Mesenchymal stem cell (in vitro differentiated cells and primary cell): ENCODE measurements around the gene GNA12.

Experiments used
- DNase-seq: peaks from one replicate; pipeline ENCODE4 v3.0.0-alpha.2; 2013
- H2AFZ ChIP-seq: one replicate; pipeline ENCODE4 v1.6.1; 2013; ENCODE audit warnings: low read depth, mild to moderate bottlenecking, control low read depth, inconsistent platforms, low read length, moderate library complexity
- H2AK5ac ChIP-seq: 2 replicates; pipeline ENCODE4 v1.6.1; 2013; ENCODE audit warnings: low read length, moderate library complexity, mild to moderate bottlenecking, inconsistent platforms; ENCODE audit not compliant: severe bottlenecking
- H2BK120ac ChIP-seq: one replicate; pipeline ENCODE4 v1.6.1; 2013; ENCODE audit warnings: low read depth, mild to moderate bottlenecking, inconsistent platforms, low read length, moderate library complexity
- H2BK12ac ChIP-seq, 2 experiments: one replicate each; pipeline ENCODE4 v1.6.1; 2013; ENCODE audit warnings: inconsistent platforms in 2 of 2, low read length in 2 of 2, mild to moderate bottlenecking in 2 of 2, moderate library complexity in 2 of 2, control low read depth in 1 of 2
- H2BK15ac ChIP-seq: one replicate; pipeline ENCODE4 v1.6.1; 2013; ENCODE audit warnings: mild to moderate bottlenecking, low read depth, inconsistent platforms; ENCODE audit not compliant: poor library complexity, severe bottlenecking
- H2BK5ac ChIP-seq: 2 replicates; pipeline ENCODE4 v1.6.1; 2013; ENCODE audit warnings: low read depth, mild to moderate bottlenecking, low read length, control low read depth, inconsistent platforms; ENCODE audit not compliant: poor library complexity, severe bottlenecking
- H3K14ac ChIP-seq, 2 experiments: one replicate each; pipeline ENCODE4 v1.6.1; 2013; ENCODE audit warnings: inconsistent platforms in 2 of 2, low read length in 2 of 2, control low read depth in 1 of 2, mild to moderate bottlenecking in 1 of 2, moderate library complexity in 1 of 2
- H3K18ac ChIP-seq, 2 experiments: one replicate each; pipeline ENCODE4 v1.6.1; 2013; ENCODE audit warnings: inconsistent platforms in 2 of 2, low read length in 2 of 2, control low read depth in 1 of 2, low read depth in 1 of 2, mild to moderate bottlenecking in 1 of 2
- H3K23ac ChIP-seq, 2 experiments: one replicate each; pipeline ENCODE4 v1.6.1; 2013; ENCODE audit warnings: inconsistent platforms in 2 of 2, low read length in 2 of 2, mild to moderate bottlenecking in 2 of 2, moderate library complexity in 2 of 2, control low read depth in 1 of 2
- H3K27ac ChIP-seq: 2 replicates; pipeline ENCODE4 v1.5.1; 2013; ENCODE audit warnings: mild to moderate bottlenecking, moderate library complexity, low read length, control low read depth, inconsistent platforms; ENCODE audit not compliant: poor library complexity, severe bottlenecking
- H3K27me3 ChIP-seq, 2 experiments: 2 replicates each; pipeline versions ENCODE4 v1.6.1 to v1.7.0; 2013; ENCODE audit warnings: low read length in 2 of 2, mild to moderate bottlenecking in 2 of 2, moderate library complexity in 2 of 2, control low read depth in 1 of 2, inconsistent platforms in 1 of 2; ENCODE audit not compliant: control insufficient read depth in 1 of 2, insufficient read depth in 1 of 2
- H3K36me3 ChIP-seq, 2 experiments: 2 replicates each; pipeline versions ENCODE4 v1.6.1 to v1.7.0; 2013; ENCODE audit warnings: low read length in 2 of 2, control low read depth in 1 of 2, inconsistent platforms in 1 of 2, low read depth in 1 of 2, mild to moderate bottlenecking in 1 of 2; ENCODE audit not compliant: insufficient read depth in 2 of 2, control insufficient read depth in 1 of 2
- H3K4ac ChIP-seq, 2 experiments: one replicate each; pipeline ENCODE4 v1.6.1; 2013; ENCODE audit warnings: inconsistent platforms in 2 of 2, low read length in 2 of 2, mild to moderate bottlenecking in 2 of 2, moderate library complexity in 2 of 2, control low read depth in 1 of 2, low read depth in 1 of 2
- H3K4me1 ChIP-seq: 2 replicates; pipeline ENCODE4 v1.6.1; 2013; ENCODE audit warnings: low read depth, low read length, control low read depth; ENCODE audit not compliant: control insufficient read depth, insufficient read depth
- H3K4me2 ChIP-seq: 2 replicates; pipeline ENCODE4 v1.6.1; 2013; ENCODE audit warnings: low read length, mild to moderate bottlenecking, inconsistent platforms; ENCODE audit not compliant: poor library complexity, severe bottlenecking
- H3K4me3 ChIP-seq, 2 experiments: 2 replicates each; pipeline versions ENCODE4 v1.5.1 to v1.7.0; 2013; ENCODE audit warnings: low read length in 2 of 2, mild to moderate bottlenecking in 2 of 2, control low read depth in 1 of 2, low read depth in 1 of 2; ENCODE audit not compliant: insufficient read depth in 1 of 2
- H3K79me1 ChIP-seq: replicated peaks from 2 replicates; pipeline ENCODE4 v1.6.1; 2013; ENCODE audit warnings: mild to moderate bottlenecking, control low read depth, low read length, inconsistent platforms; ENCODE audit not compliant: poor library complexity, severe bottlenecking
- H3K9ac ChIP-seq: 2 replicates; pipeline ENCODE4 v1.7.0; 2013; ENCODE audit warnings: mild to moderate bottlenecking, low read length, moderate library complexity
- H3K9me3 ChIP-seq: 2 replicates; pipeline ENCODE4 v1.7.0; 2013; ENCODE audit warnings: mild to moderate bottlenecking, low read length; ENCODE audit not compliant: control insufficient read depth
- H4K8ac ChIP-seq: one replicate; pipeline ENCODE4 v1.6.1; 2013; ENCODE audit warnings: inconsistent platforms, mild to moderate bottlenecking, low read length, moderate library complexity
- H4K91ac ChIP-seq: one replicate; pipeline ENCODE4 v1.6.1; 2013; ENCODE audit warnings: mild to moderate bottlenecking, low read length, inconsistent platforms
- WGBS: methylation state at CpG from one replicate; pipeline ENCODE4 v1.1.7; 2013; ENCODE audit warnings: mixed read lengths; 5-methylcytosine and 5-hydroxymethylcytosine counted together

Gene GNA12

GRCh38 chr7:2791390-2791789 lies 52.7 kb downstream of the GNA12 start:
- Histone ChIP-seq H3K23ac (no peak overlapping the region), H2BK120ac (no peak overlapping the region), H3K4me2 (no peak overlapping the region), H2AFZ (no peak overlapping the region), H2BK5ac (no peak overlapping the region), H3K79me1 (peaks cover 33% of the 10 kb centered on the region), H3K27ac (no peak overlapping the region), H3K18ac (no peak overlapping the region), H3K4ac (no peak overlapping the region), H3K4me3 (no peak overlapping the region), H2BK15ac (no peak overlapping the region), H3K36me3 (peaks cover 55 to 69% of the 10 kb centered on the region in 2 experiments), H3K27me3 (no peaks in the 10 kb centered on the region), H2BK12ac (no peak overlapping the region), H3K9ac (no peak overlapping the region), H4K91ac (no peak overlapping the region), H3K4me1 (peaks cover 26% of the 10 kb centered on the region), H3K9me3 (no peaks in the 10 kb centered on the region), H3K14ac (no peak overlapping the region), H2AK5ac (no peak overlapping the region), H4K8ac (no peak overlapping the region)
- 95% methylated on average over 4 of the region's 5 CpGs for WGBS
- DNase-seq = no peak

DNA sequence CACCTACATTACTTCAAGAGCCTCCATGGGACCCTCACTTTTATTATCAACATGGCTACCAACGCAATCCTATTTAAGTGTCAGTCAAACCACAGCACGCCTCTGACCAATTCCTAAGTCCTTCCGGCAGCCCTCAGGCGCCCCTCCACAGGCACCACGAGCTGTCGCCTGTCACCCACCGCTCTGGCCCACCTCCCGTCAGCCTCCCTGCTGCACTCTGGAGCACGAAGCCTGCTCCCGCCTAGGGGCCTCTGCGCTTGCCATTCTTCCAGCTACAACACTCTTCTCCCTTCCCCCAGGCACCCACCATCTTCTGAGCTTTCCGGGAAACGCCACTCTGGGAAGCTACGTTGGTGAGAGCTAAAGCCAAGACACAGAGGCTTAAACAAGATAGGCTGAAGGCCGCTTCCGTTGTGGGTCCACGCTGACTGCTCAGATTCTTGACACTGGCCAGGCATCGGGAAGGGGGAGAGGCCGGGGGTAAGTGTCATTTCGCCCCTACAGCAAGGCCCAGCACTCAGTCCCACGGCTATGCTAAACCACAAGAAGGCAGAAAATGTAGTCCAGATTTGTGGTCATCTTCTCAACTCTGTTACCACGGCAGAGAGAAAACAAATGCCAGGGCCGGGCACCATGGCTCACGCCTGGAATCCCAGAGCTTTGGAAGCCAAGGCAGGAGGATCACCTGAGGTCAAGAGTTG lies 56.7 kb downstream of the GNA12 start:
- H3K4me1 ChIP-seq = peaks cover 31% of the 10 kb centered on the region
- H3K4me3 ChIP-seq = no peak overlapping the region
- H2AFZ ChIP-seq = no peak overlapping the region
- H2BK120ac ChIP-seq = no peak overlapping the region
- no peak overlapping the region for H3K4me2 ChIP-seq
- H3K14ac ChIP-seq = no peak overlapping the region
- WGBS = 96% methylated on average over 24 of the region's 24 CpGs
- peak overlapping the region; percentile 23 for H2AK5ac ChIP-seq
- peak overlapping the region in 1 of 2 experiments; percentile 1 for H3K18ac ChIP-seq
- H3K9ac ChIP-seq = no peak overlapping the region
- H2BK5ac ChIP-seq = no peak overlapping the region
- H4K8ac ChIP-seq = no peak overlapping the region
- H2BK15ac ChIP-seq = no peak overlapping the region
- no peak overlapping the region for H4K91ac ChIP-seq
- no peak overlapping the region for H3K23ac ChIP-seq
- H3K79me1 ChIP-seq = peaks cover 32% of the 10 kb centered on the region
- peak; percentile 54 for DNase-seq
- no peak overlapping the region for H2BK12ac ChIP-seq
- no peaks in the 10 kb centered on the region for H3K9me3 ChIP-seq
- no peaks in the 10 kb centered on the region for H3K27me3 ChIP-seq
- no peak overlapping the region for H3K4ac ChIP-seq
- H3K36me3 ChIP-seq = peaks cover 51 to 54% of the 10 kb centered on the region in 2 experiments
- H3K27ac ChIP-seq = no peak overlapping the region

- Histone ChIP-seq H2BK15ac (no peak overlapping the region), H3K4me1 (peaks cover 31% of the 10 kb centered on the region), H3K9me3 (no peaks in the 10 kb centered on the region), H2BK5ac (no peak overlapping the region), H3K23ac (no peak overlapping the region), H3K27ac (no peak overlapping the region), H3K36me3 (peaks cover 46% of the 10 kb centered on the region in 2 experiments), H2AK5ac (peak overlapping the region; percentile 43), H2BK12ac (no peak overlapping the region), H3K79me1 (peaks cover 28% of the 10 kb centered on the region), H3K4ac (no peak overlapping the region), H2AFZ (no peak overlapping the region), H3K4me3 (no peak overlapping the region), H4K91ac (no peak overlapping the region), H4K8ac (no peak overlapping the region), H3K4me2 (no peak overlapping the region), H3K18ac (no peak overlapping the region), H3K9ac (no peak overlapping the region), H2BK120ac (no peak overlapping the region), H3K14ac (no peak overlapping the region), H3K27me3 (no peaks in the 10 kb centered on the region)
- DNase-seq = no peak
- WGBS = 94% methylated on average over 11 of the region's 11 CpGs
These were observed 57.4 kb downstream of the GNA12 start for GRCh38 chr7:2786607-2787116.

- Histone ChIP-seq H3K4ac (no peak overlapping the region), H3K4me1 (peaks cover 29% of the 10 kb centered on the region), H3K4me2 (no peak overlapping the region), H3K36me3 (peaks cover 35 to 39% of the 10 kb centered on the region in 2 experiments), H2BK5ac (no peak overlapping the region), H4K8ac (no peak overlapping the region), H3K14ac (no peak overlapping the region), H2BK15ac (no peak overlapping the region), H3K79me1 (peaks cover 23% of the 10 kb centered on the region), H2BK12ac (no peak overlapping the region), H4K91ac (no peak overlapping the region), H3K18ac (no peak overlapping the region), H2AFZ (no peak overlapping the region), H3K27ac (peak overlapping the region; percentile 45), H3K9ac (no peak overlapping the region), H3K27me3 (no peaks in the 10 kb centered on the region), H3K23ac (no peak overlapping the region), H3K9me3 (no peaks in the 10 kb centered on the region), H2AK5ac (no peak overlapping the region), H3K4me3 (no peak overlapping the region), H2BK120ac (no peak overlapping the region)
- WGBS = 93% methylated on average over 3 of the region's 6 CpGs
- peak; percentile 59 for DNase-seq
These were observed 59.0 kb downstream of the GNA12 start for GRCh38 chr7:2785071-2785500.
